GM12891 (cell line): Measurements from ENCODE around the gene RSPH1.

ENCODE experiments used
- POLR2A ChIP-seq: IDR thresholded peaks from 2 replicates; pipeline ENCODE4 v1.6.1; 2011; ENCODE audit warnings: low read depth, low read length, control low read depth
- POLR2AphosphoS5 ChIP-seq: IDR thresholded peaks from 2 replicates; pipeline ENCODE4 v1.6.1; 2011; ENCODE audit warnings: low read depth, low read length, control low read depth
- SPI1 ChIP-seq: IDR thresholded peaks from 2 replicates; pipeline ENCODE4 v1.6.1; 2011; ENCODE audit warnings: low read depth, low read length, control low read depth

DNA sequence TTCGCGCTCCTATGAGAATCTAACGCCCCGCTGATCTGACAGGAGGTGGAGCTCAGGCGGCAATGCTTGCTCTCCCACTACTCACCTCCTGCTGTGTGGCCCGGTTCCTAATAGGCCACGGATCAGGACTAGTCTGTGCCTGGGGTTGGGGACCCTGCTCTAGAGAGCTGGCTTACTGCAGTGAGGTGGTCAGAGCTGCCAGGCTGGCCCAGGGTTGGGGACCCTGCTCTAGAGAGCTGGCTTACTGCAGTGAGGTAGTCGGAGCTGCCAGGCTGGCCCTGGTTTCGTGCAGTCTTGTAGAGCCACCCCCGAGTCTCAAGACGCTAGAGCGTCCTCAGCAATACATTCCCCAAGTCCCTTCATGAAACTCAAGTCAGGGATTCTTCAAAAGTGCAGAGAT, 45.1 kb upstream of the RSPH1 start:
- TF ChIP-seq POLR2A (no peak), POLR2AphosphoS5 (no peak), SPI1 (no peak)
